ENCODE results near the gene MYBPC2.

DNA sequence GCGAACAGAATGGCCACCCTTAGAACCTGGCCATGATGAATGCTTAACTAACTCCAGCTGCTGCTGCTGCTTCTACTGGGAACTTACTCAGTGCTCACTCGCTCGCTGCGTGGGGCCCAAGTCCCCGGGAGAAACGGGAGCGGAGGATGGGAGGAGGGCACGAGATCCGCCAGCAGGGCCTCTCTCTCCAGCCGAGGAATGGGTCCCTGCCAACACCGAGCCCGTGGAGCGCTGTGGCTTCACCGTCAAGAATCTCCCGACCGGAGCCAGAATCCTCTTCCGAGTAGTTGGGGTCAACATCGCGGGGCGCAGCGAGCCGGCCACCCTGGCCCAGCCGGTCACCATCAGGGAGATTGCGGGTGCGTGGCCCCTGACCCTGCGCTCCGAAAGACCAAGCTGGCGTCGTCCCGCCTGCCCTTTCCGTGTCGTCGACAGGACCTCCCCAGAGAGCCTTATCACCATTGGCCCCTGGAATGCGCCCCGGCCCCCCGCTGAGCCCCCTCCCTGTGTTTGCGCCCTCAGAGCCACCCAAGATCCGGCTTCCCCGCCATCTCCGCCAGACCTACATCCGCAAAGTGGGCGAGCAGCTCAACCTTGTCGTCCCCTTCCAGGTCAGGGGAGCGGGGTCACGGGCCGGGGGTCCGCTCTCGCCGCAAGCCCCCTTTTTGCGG lies 25.8 kb downstream of the MYBPC2 start:
- TF ChIP-seq EZH2phosphoT487 (IDR thresholded peaks at IDR 0.05; ENCODE audit: insufficient read depth, low read depth) (no peak), EZH2 (IDR thresholded peaks at IDR 0.05; ENCODE audit: insufficient read depth, poor library complexity, severe bottlenecking) (no peak)

All from GM23248 (cell line).